OCI-LY3 (cell line): Measurements from ENCODE around the gene IFNLR1.

Experiments used
- H2AFZ ChIP-seq: fragments of 200-600, 300-600 bp; shearing (Covaris generic); 2 replicates; pipeline ENCODE4 v1.6.0; 2014; ENCODE audit warnings: antibody characterized with exemption, low read depth, low read length
- H3K27ac ChIP-seq: fragments of 200-600, 300-600 bp; sonication (generic); 2 replicates; pipeline ENCODE4 v1.5.1; 2014; ENCODE audit warnings: mild to moderate bottlenecking, low read length, moderate library complexity, mixed read lengths
- H3K27me3 ChIP-seq: fragments of 200-600, 300-600 bp; sonication (generic); 2 replicates; pipeline ENCODE4 v1.6.1; 2014; ENCODE audit warnings: low read depth, low read length, mixed read lengths
- H3K36me3 ChIP-seq: fragments of 200-600, 300-600 bp; sonication (generic); replicated peaks from 2 replicates; pipeline ENCODE3; 2014; ENCODE audit warnings: low read depth, low read length, mixed read lengths
- H3K4me1 ChIP-seq: fragments of 300-600, 200-600 bp; sonication (generic); 2 replicates; pipeline ENCODE4 v1.6.1; 2014; ENCODE audit warnings: low read length, mixed read lengths
- H3K4me2 ChIP-seq: fragments of 200-600, 300-600 bp; sonication (generic); 2 replicates; pipeline ENCODE4 v1.6.1; 2014; ENCODE audit warnings: low read length, mixed read lengths
- H3K4me3 ChIP-seq: fragments of 300-600, 200-600 bp; sonication (generic); 2 replicates; pipeline ENCODE4 v1.5.1; 2014; ENCODE audit warnings: antibody characterized with exemption, mild to moderate bottlenecking, low read length, moderate library complexity
- H3K79me2 ChIP-seq: fragments of 300-600, 200-600 bp; shearing (Covaris generic); 2 replicates; pipeline ENCODE4 v1.6.1; 2014; ENCODE audit warnings: mild to moderate bottlenecking, low read length, mixed read lengths
- H3K9ac ChIP-seq: fragments of 300-600, 200-600 bp; shearing (Covaris generic); 2 replicates; pipeline ENCODE4 v1.6.0; 2014; ENCODE audit warnings: mild to moderate bottlenecking, low read length, moderate library complexity
- H3K9me3 ChIP-seq: fragments of 200-600, 300-600 bp; shearing (Covaris generic); 2 replicates; pipeline ENCODE4 v1.6.1; 2014; ENCODE audit warnings: low read length, mixed read lengths; ENCODE audit not compliant: insufficient read depth
- H4K20me1 ChIP-seq: fragments of 200-600, 300-600 bp; sonication (generic); 2 replicates; pipeline ENCODE4 v1.6.1; 2016; ENCODE audit warnings: low read length, mixed read lengths; ENCODE audit not compliant: insufficient read depth
- EZH2phosphoT487 ChIP-seq: fragments of 200-600 bp; shearing (Covaris generic); IDR thresholded peaks from 2 replicates; pipeline ENCODE4 v1.6.1; 2018; ENCODE audit warnings: antibody characterized with exemption, mixed run types, low read depth
- TF ChIP-seq, protein P1 (sequence below): fragments of 200-600, 300-600 bp; sonication (generic); IDR thresholded peaks from 2 replicates; pipeline ENCODE4 v1.5.1; 2014; ENCODE audit warnings: antibody characterized with exemption, low read length, low read depth

Gene IFNLR1

DNA sequence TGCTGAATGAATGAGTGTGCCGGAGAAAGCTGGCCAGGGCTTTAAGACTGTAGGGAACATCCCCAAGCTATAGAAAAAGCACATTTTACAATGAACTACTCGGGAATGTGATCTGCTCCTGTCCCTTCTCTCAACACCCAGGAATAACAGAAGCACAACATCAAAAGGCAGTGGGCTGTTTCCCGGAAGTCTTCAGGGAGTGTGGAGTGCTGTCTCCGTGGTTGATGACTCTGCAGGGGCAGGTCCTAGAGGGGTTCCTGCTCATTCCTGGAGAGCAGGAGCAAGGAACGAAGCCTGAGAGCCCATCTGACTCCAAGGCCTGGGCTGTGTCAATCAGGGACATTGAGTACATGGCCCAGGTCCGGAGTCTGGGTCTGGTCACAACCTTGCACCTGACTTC lies 39.3 kb downstream of the IFNLR1 start:
- H3K9me3 ChIP-seq, result no peaks in the 10 kb centered on the region
- no peaks in the 10 kb centered on the region for H3K36me3 ChIP-seq
- H3K27me3 ChIP-seq, result no peaks in the 10 kb centered on the region
- H2AFZ ChIP-seq, result no peak overlapping the region
- no peak overlapping the region for H3K4me2 ChIP-seq
- H4K20me1 ChIP-seq, result no peaks in the 10 kb centered on the region
- no peaks in the 10 kb centered on the region for H3K79me2 ChIP-seq
- no peak overlapping the region for H3K27ac ChIP-seq
- H3K4me3 ChIP-seq, result no peak overlapping the region
- no peak for TF ChIP-seq EZH2phosphoT487
- TF ChIP-seq, protein P1, sequence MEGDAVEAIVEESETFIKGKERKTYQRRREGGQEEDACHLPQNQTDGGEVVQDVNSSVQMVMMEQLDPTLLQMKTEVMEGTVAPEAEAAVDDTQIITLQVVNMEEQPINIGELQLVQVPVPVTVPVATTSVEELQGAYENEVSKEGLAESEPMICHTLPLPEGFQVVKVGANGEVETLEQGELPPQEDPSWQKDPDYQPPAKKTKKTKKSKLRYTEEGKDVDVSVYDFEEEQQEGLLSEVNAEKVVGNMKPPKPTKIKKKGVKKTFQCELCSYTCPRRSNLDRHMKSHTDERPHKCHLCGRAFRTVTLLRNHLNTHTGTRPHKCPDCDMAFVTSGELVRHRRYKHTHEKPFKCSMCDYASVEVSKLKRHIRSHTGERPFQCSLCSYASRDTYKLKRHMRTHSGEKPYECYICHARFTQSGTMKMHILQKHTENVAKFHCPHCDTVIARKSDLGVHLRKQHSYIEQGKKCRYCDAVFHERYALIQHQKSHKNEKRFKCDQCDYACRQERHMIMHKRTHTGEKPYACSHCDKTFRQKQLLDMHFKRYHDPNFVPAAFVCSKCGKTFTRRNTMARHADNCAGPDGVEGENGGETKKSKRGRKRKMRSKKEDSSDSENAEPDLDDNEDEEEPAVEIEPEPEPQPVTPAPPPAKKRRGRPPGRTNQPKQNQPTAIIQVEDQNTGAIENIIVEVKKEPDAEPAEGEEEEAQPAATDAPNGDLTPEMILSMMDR, result no peak
- H3K9ac ChIP-seq, result no peak overlapping the region
- peaks cover 36% of the 10 kb centered on the region for H3K4me1 ChIP-seq

DNA sequence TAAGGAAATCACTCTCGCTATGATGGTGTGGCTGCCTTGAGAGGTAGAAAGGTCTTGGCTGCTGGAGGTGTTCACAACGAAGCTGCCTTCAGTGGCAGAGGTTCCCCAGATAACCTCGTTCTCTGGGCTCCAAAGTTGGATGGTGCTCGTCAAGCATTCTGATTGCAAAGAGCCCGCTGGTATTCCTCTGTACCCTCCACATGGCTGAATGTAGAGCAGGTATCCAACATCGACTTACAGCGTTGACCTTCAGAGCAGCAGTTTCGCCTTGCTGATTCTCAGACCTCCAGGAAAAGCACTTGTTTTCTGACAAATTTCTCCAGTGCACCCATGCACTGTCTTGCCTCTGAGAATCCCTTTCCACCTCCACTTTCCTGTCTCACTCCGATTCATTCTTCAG lies 39.9 kb downstream of the IFNLR1 start:
- no peaks in the 10 kb centered on the region for H3K27me3 ChIP-seq
- H3K4me3 ChIP-seq, result no peak overlapping the region
- H3K36me3 ChIP-seq, result no peaks in the 10 kb centered on the region
- no peak overlapping the region for H3K9ac ChIP-seq
- peaks cover 33% of the 10 kb centered on the region for H3K4me1 ChIP-seq
- H3K4me2 ChIP-seq, result no peak overlapping the region
- no peaks in the 10 kb centered on the region for H4K20me1 ChIP-seq
- no peaks in the 10 kb centered on the region for H3K9me3 ChIP-seq
- TF ChIP-seq EZH2phosphoT487, result no peak
- TF ChIP-seq, protein P1, result no peak
- no peak overlapping the region for H3K27ac ChIP-seq
- no peak overlapping the region for H2AFZ ChIP-seq
- no peaks in the 10 kb centered on the region for H3K79me2 ChIP-seq

DNA sequence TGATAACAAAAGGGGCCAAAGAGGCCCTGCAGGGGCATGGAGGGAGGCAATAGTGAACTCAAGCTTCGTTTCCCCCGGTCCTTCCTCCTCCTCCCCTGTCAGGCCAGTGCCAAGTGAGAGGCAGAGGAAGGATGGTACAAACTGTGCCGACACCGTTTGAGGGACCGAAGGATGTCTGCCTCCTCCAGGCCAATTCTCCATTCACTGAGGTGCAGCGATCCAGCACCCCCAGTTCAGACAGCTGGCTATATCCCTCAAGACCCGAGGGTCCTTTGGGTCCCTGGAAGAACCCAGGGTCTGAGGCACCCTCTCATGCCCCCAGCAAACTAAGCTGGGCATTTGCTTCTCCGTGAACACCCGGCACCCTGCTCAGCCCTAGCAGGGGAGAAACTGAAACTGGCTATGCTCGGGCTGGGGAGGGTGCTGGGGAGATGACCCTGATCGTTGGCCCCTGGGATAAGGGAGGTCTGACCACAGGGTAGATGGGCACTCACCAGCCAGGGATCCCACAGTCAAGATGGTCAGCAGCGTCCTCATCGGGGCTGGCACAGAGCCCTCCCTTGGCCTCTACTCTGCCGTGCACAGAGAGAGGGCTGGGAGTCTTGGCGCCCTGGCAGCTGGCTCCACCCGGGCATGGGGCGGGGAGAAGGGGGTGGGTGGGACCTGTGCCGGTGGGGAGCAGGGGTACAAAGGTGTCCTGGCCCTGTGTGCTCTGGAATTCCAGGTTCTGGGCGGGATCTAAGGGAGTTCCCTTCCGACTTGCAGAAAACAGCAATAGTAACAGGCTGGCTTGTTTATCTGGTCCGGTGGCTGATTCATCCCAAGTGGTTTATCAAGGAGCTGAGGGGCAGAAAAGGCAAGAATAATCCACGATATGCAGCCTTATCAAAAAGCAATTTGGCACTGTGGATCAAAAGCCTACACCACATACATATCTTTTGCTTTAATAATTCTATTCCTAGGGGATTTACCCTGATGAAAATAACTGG lies 44.2 kb downstream of the IFNLR1 start, which contains the start of gene IL22RA1:
Gene IL22RA1, minus strand, starts transcription at position 595 of the 989 bp plus-strand sequence. Its CDS starts 58 bp downstream, at position 537.
- Histone ChIP-seq H3K27ac (no peak within 1 kb of the TSS), H3K79me2 (no peaks in the 10 kb centered on the region), H3K27me3 (no peaks in the 10 kb centered on the region), H3K4me2 (peak within 1 kb of the TSS; percentile 97), H3K9ac (peak within 1 kb of the TSS; percentile 51), H3K4me1 (0 out of 2 replicates have a peak, but pooled peaks cover 12% of the 10 kb centered on the region), H3K4me3 (peak within 1 kb of the TSS; percentile 82), H3K36me3 (no peaks in the 10 kb centered on the region), H2AFZ (peak within 1 kb of the TSS; percentile 85; the same call in 1 of the 2 replicates), H3K9me3 (no peaks in the 10 kb centered on the region), H4K20me1 (no peaks in the 10 kb centered on the region)
- TF ChIP-seq EZH2phosphoT487, result no peak
- TF ChIP-seq, protein P1, result no peak

DNA sequence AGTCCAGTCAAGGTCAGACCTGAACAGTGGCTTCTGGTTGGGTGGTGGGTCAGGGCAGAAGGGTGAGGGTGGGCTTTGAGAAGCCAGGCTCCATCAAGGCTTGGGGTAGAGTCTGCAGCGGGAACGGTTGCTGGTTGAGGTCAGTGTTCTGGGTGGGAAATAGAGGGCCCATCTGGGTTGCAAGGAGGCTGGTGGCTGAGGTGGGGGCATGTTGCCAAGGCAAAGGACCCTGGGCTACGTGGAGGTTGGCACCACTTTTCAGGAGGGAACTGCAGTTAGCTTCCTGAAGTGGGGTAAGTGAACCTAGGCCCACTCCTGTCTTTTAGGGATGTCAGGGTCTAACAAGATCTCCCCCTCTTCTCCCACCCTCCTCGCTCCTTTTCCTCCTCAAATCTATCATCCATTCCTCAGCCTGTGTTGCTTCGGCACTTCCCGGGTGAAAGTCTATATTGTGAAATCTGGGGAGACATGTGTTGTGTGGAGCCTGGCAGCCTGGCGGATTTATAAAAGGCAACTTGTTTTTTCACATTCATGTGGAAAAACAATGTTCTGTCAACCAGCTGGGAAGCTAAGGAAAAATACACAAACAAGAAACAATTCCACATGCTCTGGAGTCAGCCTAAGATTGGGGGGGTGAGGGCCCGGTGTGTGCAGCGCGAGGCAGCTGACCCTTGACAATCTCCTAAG lies 45.6 kb downstream of the IFNLR1 start:
- Histone ChIP-seq H3K79me2 (no peaks in the 10 kb centered on the region), H3K36me3 (no peaks in the 10 kb centered on the region), H2AFZ (no peak overlapping the region), H3K4me2 (no peak overlapping the region), H3K27me3 (no peaks in the 10 kb centered on the region), H3K9me3 (no peaks in the 10 kb centered on the region), H4K20me1 (no peaks in the 10 kb centered on the region), H3K9ac (no peak overlapping the region), H3K27ac (no peak overlapping the region), H3K4me3 (no peak overlapping the region), H3K4me1 (0 out of 2 replicates have a peak, but pooled peaks cover 12% of the 10 kb centered on the region)
- TF ChIP-seq, protein P1, result no peak
- no peak for TF ChIP-seq EZH2phosphoT487
